DND-41 (cell line): ENCODE data around the gene ADAM30.
A peak's percentile ranks its signal among the peaks of the same experiment; 100 is the strongest.

ENCODE experiments used
- ATAC-seq: fragments of 200-7000 bp; cut with Tn5 transposase; 3 replicates; pipeline ENCODE4 v1.9.1; 2021; ENCODE audit warnings: low read depth; ENCODE audit not compliant: insufficient read depth
- DNase-seq: peaks from one replicate; pipeline ENCODE4 v3.0.0-alpha.2; 2020
- H2AFZ ChIP-seq: 2 replicates; pipeline ENCODE4 v1.6.0; 2012; ENCODE audit warnings: low read depth, low read length
- H3K27ac ChIP-seq: 2 replicates; pipeline ENCODE4 v1.5.1; 2012; ENCODE audit warnings: low read length, inconsistent platforms
- H3K27me3 ChIP-seq: fragments of 200-600 bp; sonication (generic); 2 replicates; pipeline ENCODE4 v1.6.0; 2012; ENCODE audit warnings: low read length, mild to moderate bottlenecking, inconsistent platforms; ENCODE audit not compliant: insufficient read depth, poor library complexity
- H3K36me3 ChIP-seq: 2 replicates; pipeline ENCODE4 v1.5.1; 2012; ENCODE audit warnings: low read length, inconsistent platforms; ENCODE audit not compliant: insufficient read depth
- H3K4me1 ChIP-seq: 2 replicates; pipeline ENCODE4 v1.5.1; 2012; ENCODE audit warnings: mild to moderate bottlenecking, low read length; ENCODE audit not compliant: insufficient read depth
- H3K4me2 ChIP-seq: 2 replicates; pipeline ENCODE4 v1.6.0; 2012; ENCODE audit warnings: mild to moderate bottlenecking, moderate library complexity, low read length, inconsistent platforms; ENCODE audit not compliant: insufficient read depth
- H3K4me3 ChIP-seq, 2 experiments: fragments of 200-600 bp in 1 of 2; shearing (Covaris generic) in 1 of 2; 2 replicates each; pipeline ENCODE4 v1.5.1; 2012 to 2016; ENCODE audit warnings: inconsistent platforms in 2 of 2, low read length in 2 of 2, mild to moderate bottlenecking in 2 of 2, low read depth in 1 of 2, moderate library complexity in 1 of 2
- H3K79me2 ChIP-seq: 2 replicates; pipeline ENCODE4 v1.6.0; 2012; ENCODE audit warnings: low read length, inconsistent platforms; ENCODE audit not compliant: insufficient read depth
- H3K9ac ChIP-seq: 2 replicates; pipeline ENCODE4 v1.6.0; 2012; ENCODE audit warnings: low read depth, mild to moderate bottlenecking, inconsistent platforms, low read length, moderate library complexity
- H3K9me3 ChIP-seq: 2 replicates; pipeline ENCODE4 v1.5.1; 2012; ENCODE audit warnings: low read length, moderate library complexity, mild to moderate bottlenecking, inconsistent platforms; ENCODE audit not compliant: insufficient read depth, severe bottlenecking
- H4K20me1 ChIP-seq: 2 replicates; pipeline ENCODE4 v1.6.0; 2012; ENCODE audit warnings: low read length; ENCODE audit not compliant: insufficient read depth
- CTCF ChIP-seq: IDR thresholded peaks from 2 replicates; pipeline ENCODE4 v1.5.1; 2012; ENCODE audit warnings: borderline replicate concordance, low read length, moderate library complexity, mild to moderate bottlenecking; ENCODE audit not compliant: poor library complexity, severe bottlenecking; ENCODE audit errors: extremely low read depth
- EZH2 ChIP-seq: IDR thresholded peaks from 3 replicates; pipeline ENCODE4 v1.6.1; 2012; ENCODE audit warnings: borderline replicate concordance, low read depth, mild to moderate bottlenecking, moderate library complexity, low read length, inconsistent platforms; ENCODE audit not compliant: severe bottlenecking

Gene ADAM30

GRCh38 chr1:119895102-119895501, 1.2 kb downstream of the ADAM30 start:
- H3K4me2 ChIP-seq = no peak overlapping the region
- no peaks in the 10 kb centered on the region for H3K36me3 ChIP-seq
- no peaks in the 10 kb centered on the region for H3K79me2 ChIP-seq
- H3K4me3 ChIP-seq = no peak overlapping the region
- ATAC-seq (no peak), DNase-seq (no peak)
- no peaks in the 10 kb centered on the region for H4K20me1 ChIP-seq
- H3K9me3 ChIP-seq = no peaks in the 10 kb centered on the region
- H2AFZ ChIP-seq = peak overlapping the region; percentile 21; the same call in 1 of the 2 replicates
- TF ChIP-seq CTCF = no peak
- TF ChIP-seq EZH2 = no peak
- H3K27me3 ChIP-seq = no peaks in the 10 kb centered on the region
- H3K4me1 ChIP-seq = peaks cover 55% of the 10 kb centered on the region
- peak overlapping the region; percentile 39; the same call in 1 of the 2 replicates for H3K9ac ChIP-seq
- H3K27ac ChIP-seq = peak overlapping the region; percentile 91

- Histone ChIP-seq H3K36me3 (no peaks in the 10 kb centered on the region), H3K4me3 (peak overlapping the region in 1 of 2 experiments; percentile 11; a peak in 1 of 4 replicates), H3K79me2 (no peaks in the 10 kb centered on the region), H2AFZ (no peak overlapping the region), H4K20me1 (no peaks in the 10 kb centered on the region), H3K4me2 (peak overlapping the region; percentile 61), H3K9ac (peak overlapping the region; percentile 39), H3K4me1 (peaks cover 55% of the 10 kb centered on the region), H3K27me3 (no peaks in the 10 kb centered on the region), H3K9me3 (peaks cover under 1% of the 10 kb centered on the region), H3K27ac (peak overlapping the region; percentile 91)
- TF ChIP-seq CTCF = no peak
- no peak for TF ChIP-seq EZH2
- peak; percentile 66 for DNase-seq
- peak; percentile 47 for ATAC-seq
These were observed 2.3 kb downstream of the ADAM30 start for GRCh38 chr1:119893827-119894700.

GRCh38 chr1:119893238-119893791, 3.0 kb downstream of the ADAM30 start:
- Histone ChIP-seq H3K27me3 (no peaks in the 10 kb centered on the region), H3K79me2 (no peaks in the 10 kb centered on the region), H3K4me1 (peaks cover 55% of the 10 kb centered on the region), H3K4me2 (peak overlapping the region; percentile 61), H3K9me3 (peaks cover 7% of the 10 kb centered on the region), H3K4me3 (peak overlapping the region in 1 of 2 experiments; percentile 42; a peak in 2 of 4 replicates), H3K27ac (peak overlapping the region; percentile 91), H3K36me3 (no peaks in the 10 kb centered on the region), H2AFZ (peak overlapping the region; percentile 48), H4K20me1 (no peaks in the 10 kb centered on the region), H3K9ac (peak overlapping the region; percentile 39)
- TF ChIP-seq CTCF (no peak), EZH2 (no peak)
- DNase-seq (peak; percentile 77), ATAC-seq (peak; percentile 84)
